Measurements from ENCODE around the gene NMNAT1.

DNA sequence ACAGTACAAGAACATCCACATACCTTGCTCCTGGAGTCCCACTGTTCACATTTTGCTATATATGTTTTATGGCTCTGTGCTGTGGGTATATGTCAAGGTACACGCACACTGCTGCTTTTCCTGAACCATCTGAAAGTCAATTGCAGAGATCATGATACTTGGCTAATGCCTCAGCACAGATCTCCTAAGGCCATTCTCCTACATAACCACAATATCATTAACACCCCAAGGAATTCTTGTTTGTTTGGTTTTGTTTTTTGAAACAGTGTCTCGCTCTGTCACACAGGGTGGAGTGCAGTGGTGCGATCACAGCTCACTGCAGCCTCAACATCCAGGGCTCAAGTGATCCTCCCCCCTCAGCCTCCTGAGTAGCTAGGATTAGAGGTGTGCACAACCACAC lies 49.2 kb upstream of the NMNAT1 start:
- TF ChIP-seq, protein P1, sequence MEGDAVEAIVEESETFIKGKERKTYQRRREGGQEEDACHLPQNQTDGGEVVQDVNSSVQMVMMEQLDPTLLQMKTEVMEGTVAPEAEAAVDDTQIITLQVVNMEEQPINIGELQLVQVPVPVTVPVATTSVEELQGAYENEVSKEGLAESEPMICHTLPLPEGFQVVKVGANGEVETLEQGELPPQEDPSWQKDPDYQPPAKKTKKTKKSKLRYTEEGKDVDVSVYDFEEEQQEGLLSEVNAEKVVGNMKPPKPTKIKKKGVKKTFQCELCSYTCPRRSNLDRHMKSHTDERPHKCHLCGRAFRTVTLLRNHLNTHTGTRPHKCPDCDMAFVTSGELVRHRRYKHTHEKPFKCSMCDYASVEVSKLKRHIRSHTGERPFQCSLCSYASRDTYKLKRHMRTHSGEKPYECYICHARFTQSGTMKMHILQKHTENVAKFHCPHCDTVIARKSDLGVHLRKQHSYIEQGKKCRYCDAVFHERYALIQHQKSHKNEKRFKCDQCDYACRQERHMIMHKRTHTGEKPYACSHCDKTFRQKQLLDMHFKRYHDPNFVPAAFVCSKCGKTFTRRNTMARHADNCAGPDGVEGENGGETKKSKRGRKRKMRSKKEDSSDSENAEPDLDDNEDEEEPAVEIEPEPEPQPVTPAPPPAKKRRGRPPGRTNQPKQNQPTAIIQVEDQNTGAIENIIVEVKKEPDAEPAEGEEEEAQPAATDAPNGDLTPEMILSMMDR (IDR thresholded peaks at IDR 0.05 in 4 of 5, conservative IDR thresholded peaks at IDR 0.05 in 1 of 5): no peak
- no peak for TF ChIP-seq POLR2A (IDR thresholded peaks at IDR 0.05)

All from gastrocnemius medialis (tissue), 4 donors.